ENCODE data around the gene GMPS. TPM values are rescaled to one million over a fixed set of nuclear protein-coding genes. Genes with fewer than 3 reads are reported as not detected.
A peak's percentile ranks its signal among the peaks of the same experiment; 100 is the strongest.

GMPS gene
- total and polyA plus RNA-seq, 10 of the 15 experiments (the other 5 are each of a cell fraction or from before 2014, with no cell fraction given) = 33.2 to 143 (median 79.0) TPM

DNA sequence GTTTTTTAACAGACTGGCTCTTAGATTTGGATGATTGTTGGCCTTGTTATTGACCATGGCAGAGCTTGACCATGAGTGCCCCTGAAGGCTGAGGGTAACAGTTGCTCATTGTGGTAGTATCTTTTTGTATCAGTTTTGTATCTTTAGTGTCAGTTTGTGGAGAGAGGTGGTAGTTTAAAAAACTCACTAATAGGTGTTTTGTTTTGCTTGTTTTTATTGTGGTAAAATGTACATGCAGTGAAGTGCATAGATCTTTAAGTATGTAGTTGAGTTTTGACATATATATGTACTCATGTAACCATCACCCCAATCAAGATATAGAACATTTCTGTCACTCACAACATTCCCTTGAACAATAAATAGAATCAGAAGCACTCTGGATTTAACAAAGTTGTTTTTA lies 9.8 kb downstream of the GMPS start (continued):
- TF ChIP-seq NFYB (IDR thresholded peaks at IDR 0.05; ENCODE audit: insufficient read depth, low read depth, low read length) (no peak), NR2F1 (conservative IDR thresholded peaks at IDR 0.05) (peak; percentile 57), ZZZ3 (IDR thresholded peaks at IDR 0.05; ENCODE audit: control insufficient read depth, insufficient read length, low read depth) (no peak), ZNF622 (IDR thresholded peaks at IDR 0.05) (no peak), TCF3 (IDR thresholded peaks at IDR 0.05; ENCODE audit: borderline replicate concordance, insufficient read depth, low read depth, low read length) (no peak), HCFC1 (IDR thresholded peaks at IDR 0.05; ENCODE audit: low read length) (no peak), MEF2B (IDR thresholded peaks at IDR 0.05; ENCODE audit: partially characterized antibody, poor library complexity, severe bottlenecking) (no peak), CREM (IDR thresholded peaks at IDR 0.05; ENCODE audit: low read depth) (no peak), NBN (IDR thresholded peaks at IDR 0.05) (no peak), NRF1 (conservative IDR thresholded peaks at IDR 0.05; ENCODE audit: low read depth, low read length) (no peak), FOXK2 (IDR thresholded peaks at IDR 0.05) (no peak), DPF2 (IDR thresholded peaks at IDR 0.05) (peak; percentile 61; the same call in 1 of the 2 replicates), STAT1 (conservative IDR thresholded peaks at IDR 0.05) (no peak), RELA (IDR thresholded peaks at IDR 0.05; ENCODE audit: borderline replicate concordance, partially characterized antibody) (no peak), RAD51 (IDR thresholded peaks at IDR 0.05) (no peak), ZSCAN29 (IDR thresholded peaks at IDR 0.05) (no peak), MYC (IDR thresholded peaks at IDR 0.05; ENCODE audit: insufficient read depth, insufficient read length, insufficient replicate concordance, low read length, severe bottlenecking) (no peak), RUNX3 (IDR thresholded peaks at IDR 0.05; ENCODE audit: low read length) (peak; percentile 48), EED (IDR thresholded peaks at IDR 0.05; ENCODE audit: low read depth) (no peak)
- TF ChIP-seq, protein P1, sequence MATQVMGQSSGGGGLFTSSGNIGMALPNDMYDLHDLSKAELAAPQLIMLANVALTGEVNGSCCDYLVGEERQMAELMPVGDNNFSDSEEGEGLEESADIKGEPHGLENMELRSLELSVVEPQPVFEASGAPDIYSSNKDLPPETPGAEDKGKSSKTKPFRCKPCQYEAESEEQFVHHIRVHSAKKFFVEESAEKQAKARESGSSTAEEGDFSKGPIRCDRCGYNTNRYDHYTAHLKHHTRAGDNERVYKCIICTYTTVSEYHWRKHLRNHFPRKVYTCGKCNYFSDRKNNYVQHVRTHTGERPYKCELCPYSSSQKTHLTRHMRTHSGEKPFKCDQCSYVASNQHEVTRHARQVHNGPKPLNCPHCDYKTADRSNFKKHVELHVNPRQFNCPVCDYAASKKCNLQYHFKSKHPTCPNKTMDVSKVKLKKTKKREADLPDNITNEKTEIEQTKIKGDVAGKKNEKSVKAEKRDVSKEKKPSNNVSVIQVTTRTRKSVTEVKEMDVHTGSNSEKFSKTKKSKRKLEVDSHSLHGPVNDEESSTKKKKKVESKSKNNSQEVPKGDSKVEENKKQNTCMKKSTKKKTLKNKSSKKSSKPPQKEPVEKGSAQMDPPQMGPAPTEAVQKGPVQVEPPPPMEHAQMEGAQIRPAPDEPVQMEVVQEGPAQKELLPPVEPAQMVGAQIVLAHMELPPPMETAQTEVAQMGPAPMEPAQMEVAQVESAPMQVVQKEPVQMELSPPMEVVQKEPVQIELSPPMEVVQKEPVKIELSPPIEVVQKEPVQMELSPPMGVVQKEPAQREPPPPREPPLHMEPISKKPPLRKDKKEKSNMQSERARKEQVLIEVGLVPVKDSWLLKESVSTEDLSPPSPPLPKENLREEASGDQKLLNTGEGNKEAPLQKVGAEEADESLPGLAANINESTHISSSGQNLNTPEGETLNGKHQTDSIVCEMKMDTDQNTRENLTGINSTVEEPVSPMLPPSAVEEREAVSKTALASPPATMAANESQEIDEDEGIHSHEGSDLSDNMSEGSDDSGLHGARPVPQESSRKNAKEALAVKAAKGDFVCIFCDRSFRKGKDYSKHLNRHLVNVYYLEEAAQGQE (IDR thresholded peaks at IDR 0.05; ENCODE audit: low read depth, low read length) = no peak
- TF ChIP-seq, protein P2, sequence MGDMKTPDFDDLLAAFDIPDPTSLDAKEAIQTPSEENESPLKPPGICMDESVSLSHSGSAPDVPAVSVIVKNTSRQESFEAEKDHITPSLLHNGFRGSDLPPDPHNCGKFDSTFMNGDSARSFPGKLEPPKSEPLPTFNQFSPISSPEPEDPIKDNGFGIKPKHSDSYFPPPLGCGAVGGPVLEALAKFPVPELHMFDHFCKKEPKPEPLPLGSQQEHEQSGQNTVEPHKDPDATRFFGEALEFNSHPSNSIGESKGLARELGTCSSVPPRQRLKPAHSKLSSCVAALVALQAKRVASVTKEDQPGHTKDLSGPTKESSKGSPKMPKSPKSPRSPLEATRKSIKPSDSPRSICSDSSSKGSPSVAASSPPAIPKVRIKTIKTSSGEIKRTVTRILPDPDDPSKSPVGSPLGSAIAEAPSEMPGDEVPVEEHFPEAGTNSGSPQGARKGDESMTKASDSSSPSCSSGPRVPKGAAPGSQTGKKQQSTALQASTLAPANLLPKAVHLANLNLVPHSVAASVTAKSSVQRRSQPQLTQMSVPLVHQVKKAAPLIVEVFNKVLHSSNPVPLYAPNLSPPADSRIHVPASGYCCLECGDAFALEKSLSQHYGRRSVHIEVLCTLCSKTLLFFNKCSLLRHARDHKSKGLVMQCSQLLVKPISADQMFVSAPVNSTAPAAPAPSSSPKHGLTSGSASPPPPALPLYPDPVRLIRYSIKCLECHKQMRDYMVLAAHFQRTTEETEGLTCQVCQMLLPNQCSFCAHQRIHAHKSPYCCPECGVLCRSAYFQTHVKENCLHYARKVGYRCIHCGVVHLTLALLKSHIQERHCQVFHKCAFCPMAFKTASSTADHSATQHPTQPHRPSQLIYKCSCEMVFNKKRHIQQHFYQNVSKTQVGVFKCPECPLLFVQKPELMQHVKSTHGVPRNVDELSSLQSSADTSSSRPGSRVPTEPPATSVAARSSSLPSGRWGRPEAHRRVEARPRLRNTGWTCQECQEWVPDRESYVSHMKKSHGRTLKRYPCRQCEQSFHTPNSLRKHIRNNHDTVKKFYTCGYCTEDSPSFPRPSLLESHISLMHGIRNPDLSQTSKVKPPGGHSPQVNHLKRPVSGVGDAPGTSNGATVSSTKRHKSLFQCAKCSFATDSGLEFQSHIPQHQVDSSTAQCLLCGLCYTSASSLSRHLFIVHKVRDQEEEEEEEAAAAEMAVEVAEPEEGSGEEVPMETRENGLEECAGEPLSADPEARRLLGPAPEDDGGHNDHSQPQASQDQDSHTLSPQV (IDR thresholded peaks at IDR 0.05) = no peak
- TF ChIP-seq, protein P3, sequence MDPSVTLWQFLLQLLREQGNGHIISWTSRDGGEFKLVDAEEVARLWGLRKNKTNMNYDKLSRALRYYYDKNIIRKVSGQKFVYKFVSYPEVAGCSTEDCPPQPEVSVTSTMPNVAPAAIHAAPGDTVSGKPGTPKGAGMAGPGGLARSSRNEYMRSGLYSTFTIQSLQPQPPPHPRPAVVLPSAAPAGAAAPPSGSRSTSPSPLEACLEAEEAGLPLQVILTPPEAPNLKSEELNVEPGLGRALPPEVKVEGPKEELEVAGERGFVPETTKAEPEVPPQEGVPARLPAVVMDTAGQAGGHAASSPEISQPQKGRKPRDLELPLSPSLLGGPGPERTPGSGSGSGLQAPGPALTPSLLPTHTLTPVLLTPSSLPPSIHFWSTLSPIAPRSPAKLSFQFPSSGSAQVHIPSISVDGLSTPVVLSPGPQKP (IDR thresholded peaks at IDR 0.05; ENCODE audit: low read depth, low read length) = no peak
- TF ChIP-seq, protein P4, sequence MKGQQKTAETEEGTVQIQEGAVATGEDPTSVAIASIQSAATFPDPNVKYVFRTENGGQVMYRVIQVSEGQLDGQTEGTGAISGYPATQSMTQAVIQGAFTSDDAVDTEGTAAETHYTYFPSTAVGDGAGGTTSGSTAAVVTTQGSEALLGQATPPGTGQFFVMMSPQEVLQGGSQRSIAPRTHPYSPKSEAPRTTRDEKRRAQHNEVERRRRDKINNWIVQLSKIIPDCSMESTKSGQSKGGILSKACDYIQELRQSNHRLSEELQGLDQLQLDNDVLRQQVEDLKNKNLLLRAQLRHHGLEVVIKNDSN (IDR thresholded peaks at IDR 0.05; ENCODE audit: borderline replicate concordance, extremely low read length, insufficient read depth, low read depth, low read length) = no peak

Data from GM12878 (cell line).